T-helper 2 cell treated with Interferon-gamma antibody and Interleukin-4, amounts not matched to agents 100 ng/mL and 5 ng/mL, for 36 hours (primary cell): ENCODE data around the gene SNAPC4. TPM values are rescaled to one million over a fixed set of nuclear protein-coding genes. Genes with fewer than 3 reads are reported as not detected.
"Not testable (repeated sequence)": the region's sequence is repeated elsewhere in the genome, so short reads cannot be mapped to it uniquely, and the experiment has no call there.

ENCODE experiments used
- intact Hi-C: fragments of 100-400 bp; cut with micrococcal nuclease; formaldehyde crosslinking; loops from one replicate; pipeline ENCODE4 v1.15.1; 2023
- total RNA-seq: library from RNA; stranded (reverse); gene quantifications from 2 replicates; pipeline ENCODE4 v1.2.3, GENCODE V29; 2022

SNAPC4 gene
- total RNA-seq, 1 donor from 2014 or later: 13.2 TPM

DNA sequence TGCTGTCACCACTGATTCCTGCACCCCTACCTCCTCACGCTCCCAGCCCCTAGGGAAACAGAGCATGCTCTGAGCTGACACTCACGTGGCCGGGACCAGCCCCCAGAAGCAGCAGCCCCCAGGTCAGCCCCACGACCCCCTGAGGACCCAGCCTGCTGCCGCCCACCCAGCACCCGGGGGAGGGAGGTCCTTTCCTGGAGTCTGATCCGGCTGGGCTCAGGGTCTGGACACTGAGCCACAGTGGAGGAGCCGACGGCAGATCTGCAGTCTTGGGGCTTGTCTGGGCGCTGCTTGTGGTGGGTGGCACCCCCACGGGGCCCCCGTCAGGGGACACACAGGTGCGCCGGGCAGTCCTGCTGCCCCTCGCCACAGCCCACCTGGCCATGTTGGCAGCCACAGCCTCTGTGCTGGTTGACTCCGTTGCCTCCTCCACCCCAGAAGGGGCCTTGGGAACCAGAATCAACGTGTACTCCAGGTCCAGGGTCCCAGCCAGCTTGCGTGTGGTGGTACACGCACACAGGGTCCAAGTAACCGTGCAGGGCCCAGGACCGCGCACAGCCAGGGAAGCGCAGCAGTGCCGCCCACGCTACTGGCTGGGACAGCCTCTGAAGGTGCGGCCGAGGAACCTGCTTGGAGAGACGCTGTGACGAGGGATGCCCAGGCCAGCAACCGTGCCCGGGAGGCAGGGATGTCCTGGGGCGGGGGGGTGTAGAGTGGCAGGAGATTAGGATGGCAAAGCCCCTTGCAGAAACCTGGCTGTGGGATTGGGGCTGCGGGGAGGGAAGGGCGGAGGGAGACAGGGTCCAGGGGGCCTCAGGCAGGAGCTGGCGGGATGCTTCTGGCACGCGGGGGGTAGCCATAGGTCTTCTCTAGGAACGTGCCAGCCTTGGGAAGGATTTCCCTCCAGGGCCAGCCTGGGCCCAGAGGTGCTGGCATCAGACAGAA, 39.9 kb downstream of the SNAPC4 start:
- intact Hi-C loops: loop anchor here (5.0 kb wide), 1 partner anchor 453 kb away; the partner anchor contains the start of gene CAMSAP1

DNA sequence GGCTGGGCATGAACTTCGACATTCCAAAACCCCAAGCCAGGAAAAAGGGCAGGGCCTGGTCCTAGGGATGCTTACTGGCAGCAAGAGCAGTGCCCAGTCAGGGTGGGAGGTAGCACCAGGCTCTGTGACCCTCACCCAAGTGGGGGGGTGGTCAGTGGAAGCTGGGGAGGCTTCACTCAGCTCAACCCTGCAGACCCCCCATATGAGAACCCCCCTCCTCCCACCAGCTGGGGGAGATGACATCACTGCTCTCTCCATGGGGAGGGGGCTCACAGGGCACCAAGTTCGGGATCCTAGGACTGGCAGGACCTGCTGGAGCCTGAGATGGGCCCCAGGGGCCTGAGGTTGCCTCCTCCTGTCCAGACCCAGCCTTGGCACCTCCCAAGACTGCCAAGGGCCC, 41.1 kb downstream of the SNAPC4 start:
- intact Hi-C loops: no loop called here

DNA sequence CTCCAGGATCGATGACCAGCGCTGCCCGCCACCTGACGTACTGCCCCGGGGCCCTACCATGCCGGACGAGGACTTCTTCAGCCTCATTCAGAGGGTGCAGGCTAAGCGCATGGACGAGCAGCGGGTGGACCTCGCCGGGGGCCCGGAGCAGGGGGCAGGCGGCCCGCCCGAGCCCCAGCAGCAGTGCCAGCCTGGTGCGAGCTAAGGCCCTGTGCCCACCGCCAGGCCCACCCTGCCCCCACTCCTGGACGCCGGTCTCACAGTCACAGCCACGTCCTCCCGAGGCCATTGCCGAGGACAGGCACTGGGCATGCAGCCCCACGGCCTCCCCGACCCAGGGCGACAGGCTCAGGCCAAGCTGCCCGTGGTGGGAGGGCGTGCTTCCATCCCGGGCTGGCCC, 42.0 kb downstream of the SNAPC4 start:
- intact Hi-C loops: no loop called here

DNA sequence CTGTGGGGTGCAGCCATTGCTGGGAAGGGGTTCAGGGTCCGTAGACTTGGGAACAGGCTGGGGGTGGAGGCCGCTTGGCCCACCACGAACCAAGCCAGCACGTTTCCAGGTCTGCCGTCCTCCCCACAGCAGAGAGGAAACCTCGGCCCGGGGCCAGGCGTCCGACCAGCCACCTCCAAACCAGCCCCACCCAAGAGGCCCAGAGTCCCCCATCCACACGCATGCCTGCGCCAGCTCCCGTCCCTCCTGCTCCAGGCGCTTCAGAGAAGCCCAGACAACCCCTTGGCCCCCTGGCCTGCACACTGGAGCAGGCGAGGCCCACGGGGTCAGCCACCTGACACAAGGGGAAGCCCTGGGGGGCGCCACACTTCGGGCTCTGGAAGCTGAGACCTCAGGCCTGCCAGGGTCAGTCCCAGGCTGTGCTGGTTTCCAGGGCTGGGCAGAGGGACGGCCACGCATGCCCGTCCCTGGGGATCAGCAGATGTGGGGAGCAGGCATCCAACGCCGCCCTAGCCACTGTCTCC, 42.7 kb downstream of the SNAPC4 start:
- intact Hi-C loops: no loop called here

DNA sequence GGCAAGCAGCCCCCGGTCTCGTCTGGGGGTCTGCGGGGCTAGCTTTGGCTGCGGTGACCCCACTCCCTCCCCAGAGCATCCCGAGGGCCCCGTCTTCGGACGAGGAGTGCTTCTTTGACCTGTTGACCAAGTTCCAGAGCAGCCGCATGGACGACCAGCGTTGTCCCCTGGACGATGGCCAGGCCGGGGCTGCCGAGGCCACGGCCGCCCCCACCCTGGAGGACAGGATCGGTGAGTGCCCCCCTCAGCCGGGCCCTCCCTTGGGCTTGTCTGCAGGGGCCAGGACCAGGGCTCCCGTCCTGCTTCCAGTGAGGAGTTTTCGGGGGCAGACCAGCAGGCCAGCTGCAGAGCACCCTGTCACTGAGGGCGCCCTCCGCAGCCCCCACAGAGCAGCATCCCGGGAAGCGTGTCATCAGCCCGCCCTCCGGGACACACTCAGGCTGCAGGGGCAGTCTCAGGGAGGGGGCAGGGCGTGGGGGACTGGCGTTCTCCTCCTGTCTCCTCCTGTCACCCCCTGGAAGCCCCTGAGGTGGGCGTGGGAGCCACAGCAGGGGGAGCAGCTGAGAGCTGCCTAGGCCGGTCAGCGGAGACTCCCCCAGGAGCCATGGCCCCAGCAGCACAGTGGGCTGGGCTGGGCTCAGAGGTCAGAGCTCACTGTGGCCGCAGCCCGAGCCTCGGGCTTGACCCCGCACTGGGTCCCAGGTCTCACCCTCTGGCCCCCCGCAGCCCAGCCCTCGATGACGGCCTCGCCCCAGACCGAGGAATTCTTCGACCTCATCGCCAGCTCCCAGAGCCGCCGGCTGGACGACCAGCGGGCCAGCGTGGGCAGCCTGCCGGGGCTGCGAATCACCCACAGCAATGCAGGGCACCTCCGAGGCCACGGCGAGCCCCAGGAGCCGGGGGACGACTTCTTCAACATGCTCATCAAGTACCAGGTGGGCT, 44.1 kb downstream of the SNAPC4 start:
- intact Hi-C loops: no loop called here

DNA sequence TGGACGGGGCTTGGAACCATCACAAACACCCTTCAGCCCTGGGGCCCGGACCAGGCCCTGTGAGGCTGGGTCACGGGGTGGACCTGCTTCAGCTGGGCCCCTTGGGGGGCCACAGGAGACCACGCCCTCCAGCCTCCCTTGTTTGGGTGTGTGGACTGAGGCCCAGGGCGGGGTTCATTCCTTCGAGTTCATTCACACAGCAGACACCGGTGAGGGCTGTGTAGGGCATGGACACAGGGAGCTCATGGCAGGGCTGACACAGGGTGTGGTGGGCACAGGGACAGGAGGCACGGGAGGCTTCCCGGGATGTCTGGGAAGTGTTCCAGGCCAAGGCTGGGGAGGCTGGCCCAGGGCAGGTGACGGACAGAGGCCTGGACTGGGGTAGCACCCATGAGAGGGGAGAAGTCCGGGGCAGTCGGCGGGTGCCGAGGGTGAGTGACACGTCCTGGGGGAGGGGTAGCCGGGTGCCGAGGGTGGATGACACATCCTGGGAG, 45.3 kb downstream of the SNAPC4 start:
- intact Hi-C loops: no loop called here

DNA sequence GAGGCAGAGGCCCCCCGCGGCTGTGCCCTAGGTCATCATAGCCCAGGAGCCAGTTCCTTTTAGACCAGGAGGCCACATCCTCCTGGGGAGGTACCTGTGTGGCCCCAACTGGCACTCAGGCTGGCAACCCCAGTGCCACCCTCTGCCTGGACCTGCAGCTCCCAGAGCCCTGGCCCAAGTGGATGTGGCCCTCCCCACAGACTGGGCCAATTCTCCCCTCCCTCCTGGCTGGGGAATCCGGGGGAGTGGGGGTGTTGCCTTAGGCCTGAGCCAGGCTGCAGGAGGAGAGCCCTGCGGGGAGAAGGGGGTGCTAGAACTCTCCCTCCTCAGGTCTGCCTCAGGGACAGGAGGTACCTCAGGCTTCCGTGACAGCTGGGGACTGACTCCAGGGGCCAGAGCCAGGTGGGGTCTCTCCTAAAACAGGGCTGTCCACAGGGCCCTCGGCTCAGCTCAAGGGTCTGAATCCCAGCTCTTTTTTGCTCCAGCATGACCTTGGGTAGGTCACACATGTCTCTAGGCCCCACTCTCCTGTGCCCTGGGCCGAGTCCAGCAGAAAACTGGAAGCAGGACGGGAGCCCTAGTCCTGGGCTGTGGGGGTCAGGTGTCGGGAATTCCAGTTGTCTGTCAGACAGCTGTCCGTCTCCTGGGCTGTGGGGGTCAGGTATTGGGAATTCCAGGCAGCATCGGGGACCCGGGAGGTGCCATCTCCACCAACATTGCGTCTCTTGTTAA, 46.0 kb downstream of the SNAPC4 start:
- intact Hi-C loops: no loop called here

DNA sequence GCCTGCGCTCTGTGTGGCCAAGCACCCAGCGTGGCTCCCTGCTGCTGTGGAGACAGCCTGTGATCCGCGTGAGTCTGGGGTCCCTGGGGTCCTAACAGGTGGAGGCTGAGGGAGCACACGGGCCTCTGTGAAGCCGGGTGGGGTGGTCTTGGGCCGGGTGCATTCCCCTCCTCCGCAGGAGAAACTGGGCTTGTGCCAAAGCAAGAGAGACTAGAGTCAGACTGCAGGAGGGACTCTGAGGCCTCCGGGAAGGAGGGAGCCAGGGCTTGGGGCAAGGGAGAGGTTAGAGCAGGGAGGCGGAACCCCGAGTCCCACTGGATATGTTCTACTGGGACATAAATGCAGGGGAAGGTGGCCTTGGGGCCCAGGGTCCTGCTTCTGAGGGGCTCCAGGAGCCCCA, 46.9 kb downstream of the SNAPC4 start:
- intact Hi-C loops: no loop called here

DNA sequence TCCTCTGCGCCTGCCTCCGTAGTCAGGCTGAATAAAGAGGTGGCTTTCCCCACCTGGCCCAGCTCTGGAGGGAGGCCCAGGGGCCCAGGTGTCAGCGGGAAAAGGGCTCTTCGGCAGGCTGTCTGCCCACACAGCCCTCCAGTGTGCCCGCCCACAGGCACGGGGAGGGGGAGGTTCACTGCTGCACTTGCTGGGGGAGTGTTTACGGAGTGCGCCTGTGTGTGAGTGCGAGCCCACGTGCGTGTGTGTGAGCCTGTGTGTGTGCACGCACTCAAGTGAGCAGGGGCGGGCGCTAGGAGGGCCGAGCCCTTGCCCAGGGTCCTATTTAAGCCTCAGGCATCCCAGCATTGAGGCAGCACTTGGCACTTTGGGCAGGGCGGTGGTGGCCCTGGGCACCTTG, 47.3 kb downstream of the SNAPC4 start:
- intact Hi-C loops: no loop called here

DNA sequence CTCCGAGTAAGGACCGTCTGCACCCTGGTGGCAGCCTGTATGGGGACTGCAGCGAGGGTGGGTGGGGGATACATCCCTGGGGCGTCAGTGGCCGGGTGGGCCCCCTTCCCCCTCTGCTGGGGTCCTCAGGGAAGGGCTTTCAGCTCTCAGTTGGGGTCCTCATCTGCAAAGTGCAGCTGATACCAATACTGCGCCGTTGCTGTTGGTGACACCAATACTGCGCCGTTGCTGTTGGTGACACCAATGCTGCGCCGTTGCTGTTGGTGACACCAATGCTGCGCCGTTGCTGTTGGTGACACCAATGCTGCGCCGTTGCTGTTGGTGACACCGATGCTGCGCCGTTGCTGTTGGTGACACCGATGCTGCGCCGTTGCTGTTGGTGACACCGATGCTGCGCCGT, 48.1 kb downstream of the SNAPC4 start:
- intact Hi-C loops: not testable (repeated sequence)

DNA sequence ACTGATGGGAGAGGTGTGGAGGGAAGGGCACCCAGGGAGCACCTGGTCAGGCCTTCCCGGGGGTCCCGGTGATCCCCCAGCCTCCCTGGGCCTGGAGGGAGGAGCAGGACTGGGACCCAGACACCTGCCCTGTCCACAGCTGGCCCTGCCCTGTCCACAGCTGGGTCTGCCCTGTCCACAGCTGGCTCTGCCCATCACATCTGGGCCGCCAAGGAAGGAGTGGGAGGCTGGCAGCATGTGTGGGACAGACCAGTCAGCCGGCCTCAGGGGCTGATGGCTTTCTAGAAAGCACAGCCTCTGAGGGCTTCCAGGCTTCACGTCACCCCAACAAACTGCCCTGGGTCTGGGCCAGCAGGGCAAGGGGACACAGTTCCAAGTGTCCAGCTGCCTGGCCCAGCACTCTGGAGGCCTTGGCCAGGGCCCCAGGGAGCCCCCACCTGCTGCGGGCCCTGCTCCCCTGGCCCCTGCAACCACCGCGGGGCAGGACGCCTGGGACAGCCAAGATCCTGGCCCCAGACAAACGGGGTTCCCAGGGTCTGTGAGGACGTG, 48.6 kb downstream of the SNAPC4 start:
- intact Hi-C loops: no loop called here

Other genes with a start within 250 kb of the SNAPC4 start
- gene LHX3, start 195.0 kb downstream of the SNAPC4 start, total RNA-seq: not detected in 2 replicates
- gene QSOX2, start 154.4 kb downstream of the SNAPC4 start, total RNA-seq: 14.3 and 15.6 TPM in 2 replicates
- 0.02 TPM in 1 of 2 replicates, not detected in the other for gene CCDC187, start 96.1 kb downstream of the SNAPC4 start, total RNA-seq
- gene GPSM1, start 72.6 kb downstream of the SNAPC4 start, total RNA-seq: 10.7 and 11.4 TPM in 2 replicates
- 18.8 and 20.0 TPM in 2 replicates for gene DNLZ, start 36.4 kb downstream of the SNAPC4 start, total RNA-seq
- 3.8 TPM in 2 replicates for gene CARD9, start 26.5 kb downstream of the SNAPC4 start, total RNA-seq
- gene ENTR1, start 10.4 kb upstream of the SNAPC4 start, total RNA-seq: 65.1 and 69.9 TPM in 2 replicates
- gene PMPCA, start 10.5 kb upstream of the SNAPC4 start, total RNA-seq: 58.5 and 62.4 TPM in 2 replicates
- 18.5 and 19.5 TPM in 2 replicates for gene INPP5E, start 39.7 kb upstream of the SNAPC4 start, total RNA-seq
- gene SEC16A, start 82.9 kb upstream of the SNAPC4 start, total RNA-seq: 71.0 and 72.5 TPM in 2 replicates
- gene NOTCH1, start 145.9 kb upstream of the SNAPC4 start, total RNA-seq: 66.1 and 67.4 TPM in 2 replicates